Raji (cell line): ENCODE data around the gene TBC1D25.

ENCODE experiments used
- POLR2A ChIP-seq: IDR thresholded peaks from 2 replicates; pipeline ENCODE4 v1.6.1; 2011; ENCODE audit warnings: low read depth, low read length, control low read depth; ENCODE audit not compliant: insufficient read depth

The TBC1D25 gene

DNA sequence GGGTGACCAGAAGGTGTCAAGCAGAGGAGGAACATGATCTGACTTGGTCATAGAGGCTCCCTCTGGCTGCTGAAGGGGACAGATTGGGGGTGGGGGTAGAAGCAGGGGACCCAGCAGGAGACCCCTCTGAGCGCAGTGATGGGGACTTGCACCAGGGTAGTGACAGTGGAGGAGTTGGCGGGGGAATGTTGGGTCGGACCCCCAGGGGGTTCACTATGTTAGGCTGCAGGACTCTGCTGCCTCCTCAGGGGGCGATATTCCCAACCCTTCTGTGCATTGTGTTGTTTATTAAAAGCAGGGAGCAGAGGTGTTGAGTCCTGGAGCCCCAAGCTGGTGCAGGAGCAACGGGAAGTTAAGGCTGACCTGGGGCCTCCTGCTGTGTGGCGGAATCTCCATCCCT, 66.6 kb downstream of the TBC1D25 start:
- TF ChIP-seq POLR2A, result no peak

DNA sequence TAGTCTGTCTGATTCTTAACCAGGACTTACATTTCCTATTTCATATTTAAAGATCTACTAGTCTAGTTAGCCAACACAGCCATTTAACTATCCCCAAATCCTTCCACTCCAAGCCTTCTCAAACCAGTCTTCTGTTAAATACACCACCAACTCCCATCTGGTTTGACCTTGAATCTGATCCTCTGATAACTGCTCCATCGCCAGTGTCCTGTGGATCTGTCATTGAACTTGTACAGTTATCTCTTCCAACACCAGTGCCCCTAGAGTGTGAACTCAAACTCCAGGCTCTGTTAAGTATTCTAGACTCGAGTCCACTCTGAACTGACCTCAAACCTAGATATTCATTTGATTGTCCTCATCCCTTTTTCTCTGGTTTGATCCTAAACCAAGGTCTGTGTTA, 72.2 kb downstream of the TBC1D25 start:
- TF ChIP-seq POLR2A, result no peak
